ENCODE results near the gene HLA-DPB1. TPM values are rescaled to one million over a fixed set of nuclear protein-coding genes. Genes with fewer than 3 reads are reported as not detected.

The HLA-DPB1 gene
- polyA plus RNA-seq, 4 donors: 14.3 to 150 (median 74.4) TPM

DNA sequence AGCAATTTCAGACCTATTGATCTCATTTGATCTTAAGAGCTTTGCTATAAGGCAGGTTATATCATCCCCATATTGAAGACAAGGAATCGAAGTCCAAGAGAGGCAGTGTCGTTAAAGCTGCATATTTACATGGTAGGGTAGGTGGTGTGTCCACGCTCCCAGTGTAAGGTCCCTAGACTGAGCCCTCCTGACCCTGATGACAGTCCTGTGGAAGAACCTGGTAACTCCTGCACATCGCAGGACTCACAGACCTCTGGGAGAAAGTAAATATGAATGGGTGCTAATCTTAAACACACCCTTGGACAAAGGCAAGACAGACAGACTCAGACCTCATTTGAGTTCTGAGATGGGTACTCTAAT is 602 bp upstream of the HLA-DPB1 start:
- WGBS, 3 donors: 45 to 74% (median 50%) methylated on average over 4 of the region's 4 CpGs
- no peaks in the 10 kb centered on the region for H3K9me3 ChIP-seq (ENCODE audit: control insufficient read depth in 2 of 2, insufficient read depth in 1 of 2, low read depth in 1 of 2, low read length in 1 of 2)
- no peak for DNase-seq
- peak overlapping the region in 2 of 3 donors; percentile 27 to 72 for H3K27ac ChIP-seq (ENCODE audit: low read depth in 1 of 3, low read length in 2 of 3)
- no peak overlapping the region for H3K4me3 ChIP-seq (ENCODE audit: low read depth in 1 of 3, low read length in 3 of 3)
- no peaks in the 10 kb centered on the region for H3K36me3 ChIP-seq (ENCODE audit: control insufficient read depth in 3 of 3, insufficient read depth in 2 of 3, low read depth in 1 of 3, low read length in 3 of 3)
- H3K4me1 ChIP-seq (ENCODE audit: control insufficient read depth in 3 of 3, insufficient read depth in 2 of 3, low read depth in 1 of 3, low read length in 2 of 3): peaks cover 0 to 2% (median 0%) of the 10 kb centered on the region in 3 donors
- FAIRE-seq: no peak
- H3K27me3 ChIP-seq (ENCODE audit: control insufficient read depth in 3 of 3, insufficient read depth in 3 of 3, low read length in 3 of 3): peaks cover 0 to 32% (median 0%) of the 10 kb centered on the region in 3 donors

DNA sequence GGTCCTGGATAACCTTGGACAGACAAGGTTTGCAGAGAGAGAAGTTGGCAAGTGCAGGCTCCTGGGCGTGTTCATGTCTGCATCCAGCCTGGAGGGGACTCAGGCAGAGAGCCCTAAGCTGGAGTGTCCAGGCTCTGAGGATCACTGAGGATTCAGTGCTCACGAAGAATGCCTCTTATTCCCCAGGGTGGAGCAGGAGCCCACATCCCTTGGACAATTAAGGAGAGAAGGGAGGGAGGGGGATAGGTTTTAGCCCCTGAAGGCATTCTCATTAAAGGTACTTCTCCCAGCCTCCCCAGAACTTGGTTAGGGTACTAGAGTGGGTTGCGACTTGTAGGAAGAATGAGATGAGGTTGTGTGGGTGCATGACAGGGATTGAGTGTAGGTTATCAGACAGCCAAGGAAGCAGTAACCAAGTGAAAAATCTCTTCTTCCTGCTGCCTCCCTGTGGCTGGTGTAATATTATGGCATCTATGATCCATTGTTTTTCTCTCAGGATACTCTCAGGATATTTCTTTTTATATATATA is 680 bp downstream of the HLA-DPB1 start:
- WGBS, 3 donors: 76 to 79% (median 76%) methylated on average over 3 of the region's 3 CpGs
- DNase-seq (no peak), FAIRE-seq (no peak)
- Histone ChIP-seq H3K4me1 (ENCODE audit: control insufficient read depth in 3 of 3, insufficient read depth in 2 of 3, low read depth in 1 of 3, low read length in 2 of 3) (peaks cover 0 to 2% (median 0%) of the 10 kb centered on the region in 3 donors), H3K4me3 (ENCODE audit: low read depth in 1 of 3, low read length in 3 of 3) (peak overlapping the region; percentile 30 to 62 (median 43)), H3K27me3 (ENCODE audit: control insufficient read depth in 3 of 3, insufficient read depth in 3 of 3, low read length in 3 of 3) (peaks cover 0 to 45% (median 0%) of the 10 kb centered on the region in 3 donors), H3K36me3 (ENCODE audit: control insufficient read depth in 3 of 3, insufficient read depth in 2 of 3, low read depth in 1 of 3, low read length in 3 of 3) (no peaks in the 10 kb centered on the region), H3K27ac (ENCODE audit: low read depth in 1 of 3, low read length in 2 of 3) (peak overlapping the region in 1 of 3 donors; percentile 69), H3K9me3 (ENCODE audit: control insufficient read depth in 2 of 2, insufficient read depth in 1 of 2, low read depth in 1 of 2, low read length in 1 of 2) (no peaks in the 10 kb centered on the region)

DNA sequence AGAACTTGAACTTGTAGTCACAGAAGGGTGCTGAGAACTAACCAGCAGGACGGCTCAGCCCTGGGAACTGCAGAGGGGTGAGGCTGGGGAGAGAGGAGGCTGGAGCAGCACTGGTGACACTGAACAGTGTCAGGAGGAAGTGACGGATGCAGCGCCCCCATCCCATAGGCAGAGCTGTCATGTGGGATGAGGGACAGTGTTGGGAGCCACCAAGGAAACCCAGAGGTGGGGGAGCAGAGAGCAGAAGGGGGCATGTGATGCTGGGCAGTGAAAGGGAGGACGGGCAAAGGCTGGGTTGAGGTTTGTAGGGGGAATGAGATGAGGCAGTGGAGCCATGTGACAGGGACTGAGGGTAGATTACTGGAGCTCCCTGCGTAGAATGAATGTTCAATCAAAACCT is 2.1 kb downstream of the HLA-DPB1 start:
- WGBS, 3 donors: 51 to 66% (median 54%) methylated on average over 5 of the region's 5 CpGs
- FAIRE-seq: no peak
- H3K4me3 ChIP-seq (ENCODE audit: low read depth in 1 of 3, low read length in 3 of 3): no peak overlapping the region

DNA sequence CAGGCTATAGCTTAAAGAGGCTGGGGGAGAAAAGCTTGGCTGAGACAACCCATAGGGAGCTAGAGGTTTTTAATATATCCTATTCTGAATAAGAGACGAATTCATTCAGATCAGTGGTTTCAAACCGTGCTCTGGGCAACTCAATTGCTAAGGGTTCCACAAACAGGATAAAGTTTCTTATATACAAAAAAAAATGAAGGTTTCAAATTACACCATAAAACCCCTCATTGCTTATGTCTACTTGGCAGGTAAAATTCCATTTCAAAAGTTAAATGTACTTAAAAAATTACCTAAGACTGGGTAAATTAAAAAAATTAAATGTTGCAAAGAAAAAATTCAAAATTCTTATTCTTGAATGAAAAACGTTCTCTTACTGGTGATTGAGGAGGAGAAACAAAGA is 2.7 kb downstream of the HLA-DPB1 start:
- Histone ChIP-seq H3K36me3 (ENCODE audit: control insufficient read depth in 3 of 3, insufficient read depth in 2 of 3, low read depth in 1 of 3, low read length in 3 of 3) (no peaks in the 10 kb centered on the region), H3K27me3 (ENCODE audit: control insufficient read depth in 3 of 3, insufficient read depth in 3 of 3, low read length in 3 of 3) (peaks cover 0 to 52% (median 0%) of the 10 kb centered on the region in 3 donors), H3K4me3 (ENCODE audit: low read depth in 1 of 3, low read length in 3 of 3) (no peak overlapping the region), H3K4me1 (ENCODE audit: control insufficient read depth in 3 of 3, insufficient read depth in 2 of 3, low read depth in 1 of 3, low read length in 2 of 3) (peaks cover 0 to 2% (median 0%) of the 10 kb centered on the region in 3 donors), H3K27ac (ENCODE audit: low read depth in 1 of 3, low read length in 2 of 3) (no peak overlapping the region), H3K9me3 (ENCODE audit: control insufficient read depth in 2 of 2, insufficient read depth in 1 of 2, low read depth in 1 of 2, low read length in 1 of 2) (no peaks in the 10 kb centered on the region)
- DNase-seq (no peak), FAIRE-seq (no peak)
- WGBS, 3 donors: 71 to 86% (median 82%) methylated on average over 3 of the region's 3 CpGs

More for the DNA sequence above, 2.1 kb downstream of the HLA-DPB1 start:
- DNase-seq: no peak
- no peaks in the 10 kb centered on the region for H3K36me3 ChIP-seq (ENCODE audit: control insufficient read depth in 3 of 3, insufficient read depth in 2 of 3, low read depth in 1 of 3, low read length in 3 of 3)
- H3K4me1 ChIP-seq (ENCODE audit: control insufficient read depth in 3 of 3, insufficient read depth in 2 of 3, low read depth in 1 of 3, low read length in 2 of 3): peaks cover 0 to 2% (median 0%) of the 10 kb centered on the region in 3 donors
- H3K9me3 ChIP-seq (ENCODE audit: control insufficient read depth in 2 of 2, insufficient read depth in 1 of 2, low read depth in 1 of 2, low read length in 1 of 2): no peaks in the 10 kb centered on the region
- peaks cover 0 to 52% (median 0%) of the 10 kb centered on the region in 3 donors for H3K27me3 ChIP-seq (ENCODE audit: control insufficient read depth in 3 of 3, insufficient read depth in 3 of 3, low read length in 3 of 3)
- H3K27ac ChIP-seq (ENCODE audit: low read depth in 1 of 3, low read length in 2 of 3): no peak overlapping the region

DNA sequence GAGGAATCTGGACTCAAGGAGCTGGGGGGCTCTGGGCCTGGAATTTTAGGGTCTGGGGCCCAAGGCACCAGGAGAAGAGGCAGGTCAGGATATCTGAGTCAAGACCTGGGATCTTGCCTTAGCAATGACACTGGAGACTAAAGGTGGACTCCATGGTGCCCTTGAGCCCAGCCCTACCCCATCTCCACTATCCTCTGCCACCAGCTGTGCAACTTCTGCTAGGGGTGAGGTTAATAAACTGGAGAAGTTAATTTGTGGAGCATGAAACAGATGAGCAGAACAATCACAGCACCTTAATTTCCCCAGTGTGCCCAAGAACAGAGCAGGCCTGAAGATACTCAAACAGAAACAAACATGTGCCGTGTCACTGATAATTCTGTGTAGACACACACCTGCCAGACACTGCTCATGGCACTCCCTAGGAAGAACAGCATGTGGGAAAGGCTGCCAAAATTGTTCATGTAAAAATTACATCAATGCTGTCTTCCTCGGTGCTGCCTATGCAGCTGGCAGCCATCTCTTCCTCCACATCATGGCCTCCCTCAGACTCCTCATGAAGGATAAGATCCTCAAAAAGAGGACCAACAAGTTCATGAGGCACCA is 3.2 kb downstream of the HLA-DPB1 start:
- Histone ChIP-seq H3K4me1 (ENCODE audit: control insufficient read depth in 3 of 3, insufficient read depth in 2 of 3, low read depth in 1 of 3, low read length in 2 of 3) (peaks cover 0 to 2% (median 0%) of the 10 kb centered on the region in 3 donors), H3K27me3 (ENCODE audit: control insufficient read depth in 3 of 3, insufficient read depth in 3 of 3, low read length in 3 of 3) (peaks cover 0 to 52% (median 0%) of the 10 kb centered on the region in 3 donors), H3K36me3 (ENCODE audit: control insufficient read depth in 3 of 3, insufficient read depth in 2 of 3, low read depth in 1 of 3, low read length in 3 of 3) (no peaks in the 10 kb centered on the region), H3K9me3 (ENCODE audit: control insufficient read depth in 2 of 2, insufficient read depth in 1 of 2, low read depth in 1 of 2, low read length in 1 of 2) (no peaks in the 10 kb centered on the region), H3K27ac (ENCODE audit: low read depth in 1 of 3, low read length in 2 of 3) (peak overlapping the region in 1 of 3 donors; percentile 17), H3K4me3 (ENCODE audit: low read depth in 1 of 3, low read length in 3 of 3) (no peak overlapping the region)
- FAIRE-seq (no peak), DNase-seq (no peak)
- WGBS, 3 donors: 63 to 66% (median 66%) methylated on average over 2 of the region's 2 CpGs

DNA sequence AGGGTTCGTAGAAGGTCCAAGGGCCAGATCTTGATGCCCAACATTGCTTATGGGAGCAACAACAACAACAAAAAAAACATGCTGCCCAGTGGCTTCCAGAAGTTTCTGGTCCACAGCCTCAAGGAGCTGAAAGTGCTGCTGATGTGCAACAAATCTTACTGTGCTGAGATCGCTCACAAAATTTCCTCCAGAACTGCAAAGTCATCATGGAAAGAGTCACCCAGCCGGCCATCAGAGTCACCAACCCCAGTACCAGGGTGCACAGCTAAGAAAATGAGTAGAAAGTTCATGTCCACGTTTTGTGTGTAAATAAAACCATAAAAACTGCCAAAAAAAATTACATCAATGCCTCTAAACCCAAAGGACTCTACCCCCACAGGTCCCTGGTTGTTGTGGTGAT is 3.8 kb downstream of the HLA-DPB1 start:
- Histone ChIP-seq H3K4me1 (ENCODE audit: control insufficient read depth in 3 of 3, insufficient read depth in 2 of 3, low read depth in 1 of 3, low read length in 2 of 3) (peaks cover 0 to 2% (median 0%) of the 10 kb centered on the region in 3 donors), H3K27me3 (ENCODE audit: control insufficient read depth in 3 of 3, insufficient read depth in 3 of 3, low read length in 3 of 3) (peaks cover 0 to 52% (median 0%) of the 10 kb centered on the region in 3 donors), H3K27ac (ENCODE audit: low read depth in 1 of 3, low read length in 2 of 3) (no peak overlapping the region), H3K9me3 (ENCODE audit: control insufficient read depth in 2 of 2, insufficient read depth in 1 of 2, low read depth in 1 of 2, low read length in 1 of 2) (no peaks in the 10 kb centered on the region), H3K36me3 (ENCODE audit: control insufficient read depth in 3 of 3, insufficient read depth in 2 of 3, low read depth in 1 of 3, low read length in 3 of 3) (no peaks in the 10 kb centered on the region), H3K4me3 (ENCODE audit: low read depth in 1 of 3, low read length in 3 of 3) (no peak overlapping the region)
- 62 to 67% (median 64%) methylated on average over 4 of the region's 4 CpGs for WGBS, 3 donors
- no peak for FAIRE-seq
- DNase-seq: no peak

DNA sequence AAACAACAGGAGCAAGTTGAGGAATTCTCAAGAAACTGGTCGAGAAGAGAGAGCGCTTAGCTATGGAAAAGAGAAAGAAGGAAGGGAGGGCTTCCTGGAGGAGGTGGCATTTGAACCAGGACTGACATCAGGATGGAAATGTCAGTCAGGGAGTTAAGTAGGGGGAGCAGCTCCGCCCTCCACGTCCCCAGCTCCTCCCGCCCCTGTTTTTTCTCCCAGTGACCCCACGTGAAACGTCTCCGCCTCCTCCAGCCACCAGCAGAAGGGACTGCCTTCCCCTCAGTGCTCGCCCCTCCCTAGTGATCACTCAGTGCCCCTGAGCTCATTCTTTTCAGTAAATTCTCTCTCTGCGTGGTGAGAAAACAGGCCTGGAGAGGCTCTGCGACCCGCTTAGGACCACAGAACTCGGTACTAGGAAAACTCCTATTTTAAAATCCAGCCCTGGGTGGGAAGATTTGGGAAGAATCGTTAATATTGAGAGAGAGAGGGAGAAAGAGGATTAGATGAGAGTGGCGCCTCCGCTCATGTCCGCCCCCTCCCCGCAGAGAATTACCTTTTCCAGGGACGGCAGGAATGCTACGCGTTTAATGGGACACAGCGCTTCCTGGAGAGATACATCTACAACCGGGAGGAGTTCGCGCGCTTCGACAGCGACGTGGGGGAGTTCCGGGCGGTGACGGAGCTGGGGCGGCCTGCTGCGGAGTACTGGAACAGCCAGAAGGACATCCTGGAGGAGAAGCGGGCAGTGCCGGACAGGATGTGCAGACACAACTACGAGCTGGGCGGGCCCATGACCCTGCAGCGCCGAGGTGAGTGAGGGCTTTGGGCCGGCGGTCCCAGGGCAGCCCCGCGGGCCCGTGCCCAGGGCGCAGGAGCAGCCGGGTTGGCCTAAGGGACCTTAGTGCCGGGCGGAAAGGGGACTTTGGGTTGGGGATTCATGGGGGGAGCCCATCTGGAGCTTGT is 4.6 kb downstream of the HLA-DPB1 start:
- DNase-seq (peak; percentile 20 to 56), FAIRE-seq (no peak)
- Histone ChIP-seq H3K9me3 (ENCODE audit: control insufficient read depth in 2 of 2, insufficient read depth in 1 of 2, low read depth in 1 of 2, low read length in 1 of 2) (no peaks in the 10 kb centered on the region), H3K27ac (ENCODE audit: low read depth in 1 of 3, low read length in 2 of 3) (peak overlapping the region in 1 of 3 donors; percentile 88), H3K4me3 (ENCODE audit: low read depth in 1 of 3, low read length in 3 of 3) (peak overlapping the region in 1 of 3 donors; percentile 16), H3K4me1 (ENCODE audit: control insufficient read depth in 3 of 3, insufficient read depth in 2 of 3, low read depth in 1 of 3, low read length in 2 of 3) (peaks cover 0 to 2% (median 0%) of the 10 kb centered on the region in 3 donors), H3K36me3 (ENCODE audit: control insufficient read depth in 3 of 3, insufficient read depth in 2 of 3, low read depth in 1 of 3, low read length in 3 of 3) (no peaks in the 10 kb centered on the region), H3K27me3 (ENCODE audit: control insufficient read depth in 3 of 3, insufficient read depth in 3 of 3, low read length in 3 of 3) (peaks cover 0 to 52% (median 0%) of the 10 kb centered on the region in 3 donors)
- WGBS, 3 donors: 18 to 26% (median 23%) methylated on average over 48 to 49 of the region's 49 CpGs

DNA sequence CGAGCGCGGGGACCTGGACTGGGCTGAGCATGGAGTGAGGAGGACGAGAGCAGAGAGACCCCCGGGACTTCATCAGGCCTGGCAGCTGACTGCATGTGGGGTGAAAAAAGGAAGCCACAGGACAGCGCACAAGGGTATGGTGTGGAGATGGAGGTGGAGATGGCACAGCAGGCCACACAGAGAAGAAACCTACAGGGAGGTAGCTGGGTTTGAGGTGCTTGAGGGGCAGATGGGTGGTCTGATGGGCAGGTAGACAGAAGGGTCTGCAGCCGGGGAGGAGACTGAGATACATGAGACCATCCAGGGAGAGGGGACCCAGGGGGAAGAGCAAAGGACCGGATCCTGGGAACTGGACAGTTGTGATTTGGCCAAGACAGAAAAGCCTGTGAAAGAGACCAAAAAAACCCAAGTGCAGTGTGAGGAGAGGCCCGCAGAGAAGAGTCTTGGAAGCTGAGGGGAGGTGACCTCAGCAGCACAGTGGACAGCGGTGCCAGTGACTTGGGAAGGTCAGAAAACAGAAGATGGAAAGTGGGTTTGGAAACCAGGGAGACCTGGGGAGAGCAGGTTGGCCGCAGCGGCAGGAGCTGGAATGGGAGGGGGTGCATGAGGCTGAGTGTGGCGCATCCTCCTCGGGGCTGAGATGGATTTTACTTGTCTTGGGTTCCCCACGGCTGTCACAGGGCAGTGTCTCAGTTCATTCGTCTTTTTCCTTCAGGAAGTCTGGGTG is 5.5 kb downstream of the HLA-DPB1 start:
- 68 to 83% (median 81%) methylated on average over 15 to 16 of the region's 16 CpGs for WGBS, 3 donors
- Histone ChIP-seq H3K9me3 (ENCODE audit: control insufficient read depth in 2 of 2, insufficient read depth in 1 of 2, low read depth in 1 of 2, low read length in 1 of 2) (no peaks in the 10 kb centered on the region), H3K36me3 (ENCODE audit: control insufficient read depth in 3 of 3, insufficient read depth in 2 of 3, low read depth in 1 of 3, low read length in 3 of 3) (no peaks in the 10 kb centered on the region), H3K4me1 (ENCODE audit: control insufficient read depth in 3 of 3, insufficient read depth in 2 of 3, low read depth in 1 of 3, low read length in 2 of 3) (no peaks in the 10 kb centered on the region), H3K4me3 (ENCODE audit: low read depth in 1 of 3, low read length in 3 of 3) (peak overlapping the region in 1 of 3 donors; percentile 16), H3K27ac (ENCODE audit: low read depth in 1 of 3, low read length in 2 of 3) (peak overlapping the region in 1 of 3 donors; percentile 88), H3K27me3 (ENCODE audit: control insufficient read depth in 3 of 3, insufficient read depth in 3 of 3, low read length in 3 of 3) (peaks cover 0 to 47% (median 0%) of the 10 kb centered on the region in 3 donors)
- FAIRE-seq (no peak), DNase-seq (no peak)
